ENCODE data around the gene OR51E2.

OR51E2 gene

GRCh38 chr11:4643076-4643475, 54.6 kb downstream of the OR51E2 start:
- H2BK5ac ChIP-seq (ENCODE audit: low read depth, low read length, poor library complexity, severe bottlenecking), result no peak overlapping the region
- H3K14ac ChIP-seq (ENCODE audit: low read length in 2 of 2), result no peak overlapping the region
- no peak overlapping the region for H4K91ac ChIP-seq (ENCODE audit: low read length)
- 34% methylated on average over 4 of the region's 5 CpGs for WGBS
- H3K36me3 ChIP-seq (ENCODE audit: control insufficient read depth in 1 of 2, insufficient read depth in 2 of 2, low read depth in 1 of 2, low read length in 2 of 2), result no peaks in the 10 kb centered on the region
- H2BK12ac ChIP-seq (ENCODE audit: low read length in 2 of 2), result no peak overlapping the region
- H3K79me1 ChIP-seq (replicated peaks; ENCODE audit: low read length, poor library complexity, severe bottlenecking), result no peaks in the 10 kb centered on the region
- no peak overlapping the region for H2AK5ac ChIP-seq (ENCODE audit: low read length, severe bottlenecking)
- no peak overlapping the region for H3K4me2 ChIP-seq (ENCODE audit: low read length, poor library complexity, severe bottlenecking)
- H2BK15ac ChIP-seq (ENCODE audit: low read depth, poor library complexity, severe bottlenecking), result no peak overlapping the region
- H3K27ac ChIP-seq (ENCODE audit: low read length, poor library complexity, severe bottlenecking), result no peak overlapping the region
- no peak overlapping the region for H3K9ac ChIP-seq (ENCODE audit: low read length)
- no peak overlapping the region for H3K4ac ChIP-seq (ENCODE audit: low read depth in 1 of 2, low read length in 2 of 2)
- no peak overlapping the region for H3K23ac ChIP-seq (ENCODE audit: low read length in 2 of 2)
- H3K4me1 ChIP-seq (ENCODE audit: control insufficient read depth, insufficient read depth, low read depth, low read length), result no peaks in the 10 kb centered on the region
- H3K9me3 ChIP-seq (ENCODE audit: control insufficient read depth, low read length), result no peaks in the 10 kb centered on the region
- H4K8ac ChIP-seq (ENCODE audit: low read length), result no peak overlapping the region
- H3K27me3 ChIP-seq (ENCODE audit: control insufficient read depth in 1 of 2, insufficient read depth in 1 of 2, low read length in 2 of 2), result peaks cover 4 to 12% of the 10 kb centered on the region in 2 experiments
- DNase-seq, result no peak
- no peak overlapping the region for H3K18ac ChIP-seq (ENCODE audit: low read depth in 1 of 2, low read length in 2 of 2)
- no peak overlapping the region for H2AFZ ChIP-seq (ENCODE audit: low read depth, low read length)
- H2BK120ac ChIP-seq (ENCODE audit: low read depth, low read length), result no peak overlapping the region
- no peak overlapping the region for H3K4me3 ChIP-seq (ENCODE audit: insufficient read depth in 1 of 2, low read depth in 1 of 2, low read length in 2 of 2)

DNA sequence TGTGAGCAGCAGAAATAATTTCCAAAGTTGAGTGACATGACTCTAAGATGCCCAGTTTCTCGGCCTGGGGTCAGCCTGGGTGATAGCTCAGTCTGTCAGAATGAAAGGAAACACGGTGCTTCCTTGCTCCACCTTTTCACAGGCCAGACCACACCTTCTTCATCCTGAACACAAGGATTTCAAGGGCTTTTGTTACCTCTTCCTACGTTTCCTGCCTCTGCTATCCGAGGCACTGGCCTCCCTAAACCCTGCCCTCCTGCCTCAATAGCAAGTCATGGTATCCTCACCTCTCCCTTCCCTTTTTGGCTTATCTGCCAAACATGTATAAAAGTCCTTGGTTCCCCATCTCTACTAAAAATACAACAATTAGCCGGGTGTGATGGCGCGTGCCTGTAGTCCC, 55.6 kb downstream of the OR51E2 start:
- Histone ChIP-seq H3K27ac (ENCODE audit: low read length, poor library complexity, severe bottlenecking) (no peak overlapping the region), H3K4me3 (ENCODE audit: insufficient read depth in 1 of 2, low read depth in 1 of 2, low read length in 2 of 2) (no peak overlapping the region), H3K79me1 (replicated peaks; ENCODE audit: low read length, poor library complexity, severe bottlenecking) (no peaks in the 10 kb centered on the region), H2BK5ac (ENCODE audit: low read depth, low read length, poor library complexity, severe bottlenecking) (no peak overlapping the region), H3K36me3 (ENCODE audit: control insufficient read depth in 1 of 2, insufficient read depth in 2 of 2, low read depth in 1 of 2, low read length in 2 of 2) (no peaks in the 10 kb centered on the region), H2BK15ac (ENCODE audit: low read depth, poor library complexity, severe bottlenecking) (no peak overlapping the region), H3K4me1 (ENCODE audit: control insufficient read depth, insufficient read depth, low read depth, low read length) (peaks cover 3% of the 10 kb centered on the region), H3K18ac (ENCODE audit: low read depth in 1 of 2, low read length in 2 of 2) (no peak overlapping the region), H3K4ac (ENCODE audit: low read depth in 1 of 2, low read length in 2 of 2) (no peak overlapping the region), H2AK5ac (ENCODE audit: low read length, severe bottlenecking) (no peak overlapping the region), H2BK120ac (ENCODE audit: low read depth, low read length) (no peak overlapping the region), H3K4me2 (ENCODE audit: low read length, poor library complexity, severe bottlenecking) (no peak overlapping the region), H3K27me3 (ENCODE audit: control insufficient read depth in 1 of 2, insufficient read depth in 1 of 2, low read length in 2 of 2) (peaks cover 5 to 22% of the 10 kb centered on the region in 2 experiments), H4K91ac (ENCODE audit: low read length) (no peak overlapping the region), H3K9me3 (ENCODE audit: control insufficient read depth, low read length) (no peaks in the 10 kb centered on the region), H2BK12ac (ENCODE audit: low read length in 2 of 2) (no peak overlapping the region), H3K14ac (ENCODE audit: low read length in 2 of 2) (no peak overlapping the region), H3K23ac (ENCODE audit: low read length in 2 of 2) (no peak overlapping the region), H2AFZ (ENCODE audit: low read depth, low read length) (no peak overlapping the region), H3K9ac (ENCODE audit: low read length) (no peak overlapping the region), H4K8ac (ENCODE audit: low read length) (no peak overlapping the region)
- 78% methylated on average over 7 of the region's 7 CpGs for WGBS
- DNase-seq, result no peak

GRCh38 chr11:4641501-4641900, 56.2 kb downstream of the OR51E2 start:
- Histone ChIP-seq H3K79me1 (replicated peaks; ENCODE audit: low read length, poor library complexity, severe bottlenecking) (no peaks in the 10 kb centered on the region), H3K14ac (ENCODE audit: low read length in 2 of 2) (no peak overlapping the region), H2AK5ac (ENCODE audit: low read length, severe bottlenecking) (no peak overlapping the region), H3K27ac (ENCODE audit: low read length, poor library complexity, severe bottlenecking) (no peak overlapping the region), H3K4me3 (ENCODE audit: insufficient read depth in 1 of 2, low read depth in 1 of 2, low read length in 2 of 2) (no peak overlapping the region), H3K4ac (ENCODE audit: low read depth in 1 of 2, low read length in 2 of 2) (no peak overlapping the region), H3K23ac (ENCODE audit: low read length in 2 of 2) (no peak overlapping the region), H3K4me1 (ENCODE audit: control insufficient read depth, insufficient read depth, low read depth, low read length) (peaks cover 4% of the 10 kb centered on the region), H3K9ac (ENCODE audit: low read length) (no peak overlapping the region), H3K18ac (ENCODE audit: low read depth in 1 of 2, low read length in 2 of 2) (no peak overlapping the region), H2BK15ac (ENCODE audit: low read depth, poor library complexity, severe bottlenecking) (no peak overlapping the region), H3K36me3 (ENCODE audit: control insufficient read depth in 1 of 2, insufficient read depth in 2 of 2, low read depth in 1 of 2, low read length in 2 of 2) (no peaks in the 10 kb centered on the region), H3K9me3 (ENCODE audit: control insufficient read depth, low read length) (no peaks in the 10 kb centered on the region), H2BK5ac (ENCODE audit: low read depth, low read length, poor library complexity, severe bottlenecking) (no peak overlapping the region), H2BK120ac (ENCODE audit: low read depth, low read length) (no peak overlapping the region), H4K91ac (ENCODE audit: low read length) (no peak overlapping the region), H2BK12ac (ENCODE audit: low read length in 2 of 2) (no peak overlapping the region), H3K4me2 (ENCODE audit: low read length, poor library complexity, severe bottlenecking) (no peak overlapping the region), H3K27me3 (ENCODE audit: control insufficient read depth in 1 of 2, insufficient read depth in 1 of 2, low read length in 2 of 2) (peaks cover 5 to 23% of the 10 kb centered on the region in 2 experiments), H4K8ac (ENCODE audit: low read length) (no peak overlapping the region), H2AFZ (ENCODE audit: low read depth, low read length) (no peak overlapping the region)
- 83% methylated on average over 7 of the region's 7 CpGs for WGBS
- DNase-seq, result no peak

DNA sequence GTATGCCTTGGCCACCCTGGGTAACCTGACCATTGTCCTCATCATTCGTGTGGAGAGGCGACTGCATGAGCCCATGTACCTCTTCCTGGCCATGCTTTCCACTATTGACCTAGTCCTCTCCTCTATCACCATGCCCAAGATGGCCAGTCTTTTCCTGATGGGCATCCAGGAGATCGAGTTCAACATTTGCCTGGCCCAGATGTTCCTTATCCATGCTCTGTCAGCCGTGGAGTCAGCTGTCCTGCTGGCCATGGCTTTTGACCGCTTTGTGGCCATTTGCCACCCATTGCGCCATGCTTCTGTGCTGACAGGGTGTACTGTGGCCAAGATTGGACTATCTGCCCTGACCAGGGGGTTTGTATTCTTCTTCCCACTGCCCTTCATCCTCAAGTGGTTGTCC, 57.7 kb downstream of the OR51E2 start:
- no peak overlapping the region for H4K91ac ChIP-seq (ENCODE audit: low read length)
- no peak overlapping the region for H3K14ac ChIP-seq (ENCODE audit: low read length in 2 of 2)
- no peak overlapping the region for H2BK15ac ChIP-seq (ENCODE audit: low read depth, poor library complexity, severe bottlenecking)
- peaks cover 16 to 32% of the 10 kb centered on the region in 2 experiments for H3K27me3 ChIP-seq (ENCODE audit: control insufficient read depth in 1 of 2, insufficient read depth in 1 of 2, low read length in 2 of 2)
- H3K36me3 ChIP-seq (ENCODE audit: control insufficient read depth in 1 of 2, insufficient read depth in 2 of 2, low read depth in 1 of 2, low read length in 2 of 2), result no peaks in the 10 kb centered on the region
- H3K18ac ChIP-seq (ENCODE audit: low read depth in 1 of 2, low read length in 2 of 2), result no peak overlapping the region
- H3K4me2 ChIP-seq (ENCODE audit: low read length, poor library complexity, severe bottlenecking), result no peak overlapping the region
- no peak overlapping the region for H2AK5ac ChIP-seq (ENCODE audit: low read length, severe bottlenecking)
- H2AFZ ChIP-seq (ENCODE audit: low read depth, low read length), result no peak overlapping the region
- no peak overlapping the region for H2BK12ac ChIP-seq (ENCODE audit: low read length in 2 of 2)
- peaks cover 4% of the 10 kb centered on the region for H3K4me1 ChIP-seq (ENCODE audit: control insufficient read depth, insufficient read depth, low read depth, low read length)
- H3K9me3 ChIP-seq (ENCODE audit: control insufficient read depth, low read length), result no peaks in the 10 kb centered on the region
- no peak overlapping the region for H2BK120ac ChIP-seq (ENCODE audit: low read depth, low read length)
- no peak overlapping the region for H3K23ac ChIP-seq (ENCODE audit: low read length in 2 of 2)
- 87% methylated on average over 6 of the region's 6 CpGs for WGBS
- H3K4ac ChIP-seq (ENCODE audit: low read depth in 1 of 2, low read length in 2 of 2), result no peak overlapping the region
- H4K8ac ChIP-seq (ENCODE audit: low read length), result no peak overlapping the region
- H3K9ac ChIP-seq (ENCODE audit: low read length), result no peak overlapping the region
- no peak for DNase-seq
- no peak overlapping the region for H3K27ac ChIP-seq (ENCODE audit: low read length, poor library complexity, severe bottlenecking)
- no peak overlapping the region for H3K4me3 ChIP-seq (ENCODE audit: insufficient read depth in 1 of 2, low read depth in 1 of 2, low read length in 2 of 2)
- no peak overlapping the region for H2BK5ac ChIP-seq (ENCODE audit: low read depth, low read length, poor library complexity, severe bottlenecking)
- H3K79me1 ChIP-seq (replicated peaks; ENCODE audit: low read length, poor library complexity, severe bottlenecking), result no peaks in the 10 kb centered on the region
